HG02970 (cell line): ENCODE data around the gene RILPL2.
A peak's percentile ranks its signal among the peaks of the same experiment; 100 is the strongest.
"Not testable (repeated sequence)": the region's sequence is repeated elsewhere in the genome, so short reads cannot be mapped to it uniquely, and the experiment has no call there.

Source experiments
- ATAC-seq: cut with Tn5 transposase; IDR thresholded peaks from one replicate; pipeline ENCODE4 v1.9.1; 2021; ENCODE audit warnings: mild to moderate bottlenecking, moderate library complexity, moderate number of reproducible peaks; ENCODE audit not compliant: unreplicated experiment, low FRiP score

RILPL2 gene, protein sequence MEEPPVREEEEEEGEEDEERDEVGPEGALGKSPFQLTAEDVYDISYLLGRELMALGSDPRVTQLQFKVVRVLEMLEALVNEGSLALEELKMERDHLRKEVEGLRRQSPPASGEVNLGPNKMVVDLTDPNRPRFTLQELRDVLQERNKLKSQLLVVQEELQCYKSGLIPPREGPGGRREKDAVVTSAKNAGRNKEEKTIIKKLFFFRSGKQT

DNA sequence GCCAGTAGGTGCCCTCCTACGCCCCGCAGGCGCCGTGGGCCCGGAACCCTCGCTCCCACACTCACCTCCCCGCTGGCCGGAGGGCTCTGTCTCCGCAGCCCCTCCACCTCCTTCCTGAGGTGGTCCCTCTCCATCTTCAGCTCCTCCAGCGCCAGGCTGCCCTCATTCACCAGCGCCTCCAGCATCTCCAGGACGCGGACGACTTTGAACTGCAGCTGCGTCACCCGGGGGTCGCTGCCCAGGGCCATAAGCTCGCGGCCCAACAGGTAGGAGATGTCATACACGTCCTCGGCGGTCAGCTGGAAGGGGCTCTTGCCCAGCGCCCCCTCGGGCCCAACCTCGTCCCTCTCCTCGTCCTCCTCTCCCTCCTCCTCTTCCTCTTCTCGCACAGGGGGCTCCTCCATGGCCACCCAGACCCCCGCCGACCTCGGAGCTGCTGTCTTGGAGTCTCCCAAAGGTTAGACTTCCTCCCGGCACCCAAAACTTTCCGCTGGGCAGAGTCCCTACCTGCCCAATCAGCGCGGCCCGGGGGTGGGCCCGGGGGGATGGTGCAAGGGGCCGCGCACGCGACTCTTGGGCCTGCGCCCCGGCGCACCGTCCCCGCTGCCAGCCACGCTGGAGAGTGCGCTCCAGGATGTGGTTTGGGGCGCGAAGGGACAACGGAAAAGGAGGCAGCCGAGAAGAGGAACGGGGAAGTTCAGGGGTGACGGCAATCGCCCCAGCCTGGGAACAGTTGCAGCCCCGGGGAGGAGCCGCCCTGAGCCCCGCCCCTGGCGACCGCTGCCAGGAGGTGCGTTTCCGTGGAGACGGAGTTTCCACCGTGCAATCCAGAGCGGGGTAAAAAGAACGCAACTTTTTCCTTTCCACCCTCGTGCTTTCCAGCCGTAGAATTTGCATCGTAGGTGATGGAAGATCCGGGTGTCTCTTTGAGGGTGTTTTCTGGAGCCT, at the start of gene RILPL2:
Gene RILPL2 (minus strand): TSS at position 668 of the 948 bp plus-strand sequence. CDS start 264 bp downstream, at position 404.
- ATAC-seq: peak; percentile 60

DNA sequence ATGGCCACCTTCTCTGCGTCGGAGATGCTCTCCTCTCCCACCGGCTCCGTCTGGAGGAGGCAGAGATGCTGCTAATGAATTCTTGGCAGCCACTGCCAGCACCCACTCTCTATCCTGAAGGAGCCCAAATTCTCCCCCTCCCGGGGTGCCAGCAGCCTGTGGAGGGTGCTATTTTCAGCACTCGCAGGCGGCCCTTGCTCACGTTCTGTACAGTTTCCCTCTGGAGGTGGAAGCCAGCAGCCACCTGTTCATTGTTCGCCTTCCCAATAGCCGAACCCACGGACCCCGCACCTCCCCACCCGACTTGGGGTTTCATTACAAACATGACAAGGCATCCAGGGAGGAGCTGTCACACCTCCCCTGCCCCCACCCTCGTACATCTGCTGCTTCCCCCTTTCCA, 49.3 kb upstream of the RILPL2 start:
- no peak for ATAC-seq

DNA sequence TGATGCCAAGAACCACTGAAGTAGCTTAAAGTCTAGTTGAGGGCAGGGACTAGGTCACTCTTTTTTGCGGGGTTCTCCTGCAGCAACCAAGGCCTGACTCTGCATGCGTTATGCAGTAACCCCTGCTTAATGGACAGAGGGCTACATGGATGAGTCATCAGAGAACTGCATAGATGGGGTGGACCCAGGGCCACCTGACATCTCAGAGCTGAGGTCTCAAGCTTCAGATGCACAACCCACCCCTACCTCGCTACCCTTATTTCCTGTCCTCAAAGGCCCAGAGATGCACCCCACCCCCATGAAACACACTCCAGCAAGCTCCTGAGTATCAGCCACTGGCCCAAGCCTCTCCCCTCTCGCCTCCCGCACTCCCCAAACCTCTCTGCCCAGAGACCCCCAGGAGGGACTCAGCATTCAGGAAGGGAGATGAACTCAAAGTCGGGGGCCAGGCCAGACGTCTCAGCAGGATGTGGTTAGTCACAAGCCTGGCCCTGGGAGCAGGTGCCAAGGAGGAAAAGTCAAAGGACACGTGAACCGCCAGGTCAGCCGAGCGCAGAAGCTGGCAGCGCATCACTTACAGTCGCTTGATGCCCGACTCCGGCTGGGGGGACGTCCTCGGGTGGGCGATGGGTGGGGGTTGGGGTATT, 47.2 kb upstream of the RILPL2 start:
- ATAC-seq: no peak

DNA sequence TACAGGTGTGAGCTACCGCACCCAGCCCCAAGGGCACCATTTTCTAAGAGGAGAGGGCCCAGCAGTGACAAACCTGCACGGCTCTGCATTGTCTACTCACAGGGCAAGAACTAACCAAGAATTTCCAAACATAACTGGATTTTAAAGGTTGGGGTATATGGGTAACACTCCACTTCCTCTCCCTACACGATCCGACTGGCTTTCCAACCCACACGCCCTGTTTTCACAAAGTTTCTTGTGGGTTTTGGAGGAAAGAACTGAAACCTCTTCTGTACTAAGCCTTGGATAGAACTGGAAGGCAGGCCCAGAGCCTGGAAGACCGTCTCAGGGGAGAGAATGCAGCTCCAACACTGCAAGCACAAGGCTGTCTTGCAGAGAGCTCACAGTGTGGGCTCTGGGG, 46.4 kb upstream of the RILPL2 start:
- ATAC-seq: no peak

DNA sequence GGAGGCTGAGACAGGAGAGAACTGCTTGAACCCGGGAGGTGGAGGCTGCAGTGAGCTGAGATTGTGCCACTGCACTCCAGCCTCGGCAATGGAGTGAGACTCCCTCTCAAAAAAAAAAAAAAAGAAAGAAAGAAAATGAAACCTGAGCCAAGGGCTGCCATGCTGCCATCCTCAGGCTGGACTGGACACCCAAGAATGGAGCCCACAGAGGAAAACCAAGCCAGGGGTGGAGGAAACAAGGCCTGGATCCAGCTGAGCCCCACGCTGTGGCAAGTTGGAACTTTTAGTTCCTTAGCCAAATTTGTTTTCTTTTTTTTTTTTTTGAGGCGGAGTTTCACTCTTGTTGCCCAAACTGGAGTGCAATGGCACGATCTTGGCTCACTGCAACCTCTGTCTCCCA, 44.8 kb upstream of the RILPL2 start:
- not testable (repeated sequence) for ATAC-seq

DNA sequence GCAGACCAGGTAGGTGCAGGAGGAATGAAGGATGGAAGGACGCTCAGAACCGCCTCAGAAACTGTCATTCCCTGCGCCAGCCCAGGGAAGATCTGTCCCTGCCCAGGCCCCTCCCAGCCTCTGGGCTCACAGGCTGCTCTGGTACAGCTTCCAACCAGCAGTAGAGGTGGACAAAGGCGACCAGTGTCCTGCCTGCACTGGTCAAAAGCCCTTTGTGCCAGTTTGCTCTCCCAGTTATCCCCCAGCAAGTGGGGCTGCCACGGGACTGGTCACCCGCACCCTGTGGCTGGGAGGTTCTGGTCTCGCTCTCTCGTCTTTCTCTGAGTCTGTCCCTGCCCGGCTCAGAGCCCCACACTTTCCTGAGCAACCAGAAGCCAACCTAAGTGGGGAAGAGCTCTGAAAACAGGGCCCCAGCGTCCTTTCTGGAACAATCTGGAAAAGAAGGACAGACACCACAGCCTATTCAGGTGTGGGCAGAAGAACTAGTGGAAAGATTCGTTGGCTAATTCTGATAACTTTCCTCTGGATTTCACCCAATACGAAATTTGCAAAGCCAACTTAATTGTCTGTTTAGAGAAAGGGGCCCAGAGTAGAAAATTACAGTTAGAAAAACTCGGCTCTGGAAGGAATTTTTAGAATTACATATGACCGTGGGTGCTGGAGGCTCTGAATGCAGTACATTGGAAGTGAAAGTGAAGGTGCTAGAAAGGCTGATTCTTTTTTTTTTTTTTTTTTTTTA, 43.1 kb upstream of the RILPL2 start:
- ATAC-seq: no peak

DNA sequence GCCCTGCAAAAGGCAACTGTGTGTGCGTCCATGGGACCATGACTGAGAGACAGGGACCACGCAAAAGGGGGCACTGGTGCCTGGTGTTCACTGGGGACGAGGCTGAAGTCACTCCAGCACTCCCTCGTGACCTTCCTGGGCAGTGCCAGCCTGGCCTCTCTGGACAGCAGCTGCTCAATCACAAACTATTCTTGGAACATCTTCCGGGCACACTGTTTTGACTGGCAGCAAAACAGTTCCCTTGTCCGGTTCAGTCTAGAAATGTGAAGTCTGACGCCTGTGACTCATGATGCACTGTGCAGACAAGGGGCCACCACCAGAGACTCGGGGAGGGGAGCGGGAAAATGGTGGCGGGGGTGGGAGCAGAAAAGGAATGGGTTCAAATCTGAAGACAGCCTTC, 42.3 kb upstream of the RILPL2 start:
- ATAC-seq: no peak

DNA sequence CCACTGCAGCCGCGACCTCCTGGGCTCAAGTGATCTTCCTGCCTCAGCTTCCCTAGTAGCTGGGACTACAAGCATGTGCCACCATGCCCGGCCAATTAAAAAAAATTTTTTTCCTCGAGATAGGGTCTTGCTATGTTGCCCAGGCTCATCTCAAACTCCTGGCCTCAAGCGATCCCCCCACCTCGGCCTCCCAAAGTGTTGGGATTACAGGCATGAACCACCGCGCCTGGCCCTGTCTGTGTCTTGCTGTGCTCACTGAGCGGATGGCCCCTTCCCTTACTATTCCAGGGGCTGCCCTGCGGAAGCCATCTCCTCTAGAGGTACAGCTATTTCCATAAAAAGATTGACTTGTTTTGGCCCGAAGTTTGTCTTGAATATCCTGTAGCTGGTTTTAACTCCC, 41.6 kb upstream of the RILPL2 start:
- ATAC-seq: no peak

DNA sequence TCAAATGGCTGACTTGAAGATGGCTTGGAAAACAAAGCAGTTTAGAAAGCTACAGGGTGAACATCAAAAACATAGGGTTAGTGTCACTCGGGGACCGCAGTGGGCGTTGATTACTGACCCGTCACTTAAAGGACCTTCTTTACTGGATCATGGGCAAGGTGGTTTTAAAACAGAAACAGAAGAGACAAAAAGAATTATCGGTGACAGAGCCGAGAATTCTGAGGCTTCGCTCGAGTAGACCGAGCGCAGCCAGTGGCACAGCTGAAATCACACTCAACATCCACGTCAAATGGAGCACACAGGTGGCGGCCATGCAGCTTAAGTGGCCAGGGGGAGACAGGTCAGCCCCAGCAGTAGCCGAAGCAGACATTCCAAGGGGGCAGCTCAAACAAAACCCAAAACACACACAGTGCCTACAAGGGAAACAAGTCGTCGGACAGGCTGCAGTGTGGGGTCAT, 38.8 kb upstream of the RILPL2 start:
- no peak for ATAC-seq

DNA sequence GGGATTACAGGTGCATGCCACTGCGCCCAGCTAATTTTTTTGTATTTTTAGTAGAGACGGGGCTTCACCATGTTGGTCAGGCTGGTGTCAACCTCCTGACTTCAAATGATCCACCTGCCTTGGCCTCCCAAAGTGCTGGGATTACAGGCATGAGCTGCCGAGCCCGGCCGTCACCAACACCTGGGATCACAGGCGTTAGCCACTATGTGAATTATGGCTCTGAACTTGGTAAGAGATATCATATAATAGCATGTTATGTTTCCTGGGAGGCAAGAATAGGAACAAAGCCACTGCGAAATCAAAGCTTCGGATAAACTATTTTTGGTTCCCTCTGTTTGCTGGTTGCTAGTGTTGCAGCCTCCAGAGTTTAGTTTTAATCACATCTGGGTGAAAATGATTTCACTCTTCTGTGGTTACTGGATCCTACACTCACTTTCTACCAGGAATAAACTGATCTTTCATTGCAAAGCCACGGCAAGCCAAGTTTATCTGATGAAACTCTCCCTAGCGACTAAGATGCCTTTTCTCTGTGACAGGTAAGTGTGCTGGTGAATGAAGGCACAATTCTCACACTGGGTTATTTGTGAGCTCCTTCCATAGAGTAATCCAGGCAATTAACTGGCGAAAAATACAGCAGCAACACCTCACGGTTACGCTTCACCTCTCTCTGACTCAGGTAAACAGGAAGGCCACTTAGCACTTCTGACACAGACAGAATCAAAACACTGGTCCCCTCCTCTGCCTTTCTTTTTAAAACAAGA, 38.2 kb upstream of the RILPL2 start:
- ATAC-seq: no peak

DNA sequence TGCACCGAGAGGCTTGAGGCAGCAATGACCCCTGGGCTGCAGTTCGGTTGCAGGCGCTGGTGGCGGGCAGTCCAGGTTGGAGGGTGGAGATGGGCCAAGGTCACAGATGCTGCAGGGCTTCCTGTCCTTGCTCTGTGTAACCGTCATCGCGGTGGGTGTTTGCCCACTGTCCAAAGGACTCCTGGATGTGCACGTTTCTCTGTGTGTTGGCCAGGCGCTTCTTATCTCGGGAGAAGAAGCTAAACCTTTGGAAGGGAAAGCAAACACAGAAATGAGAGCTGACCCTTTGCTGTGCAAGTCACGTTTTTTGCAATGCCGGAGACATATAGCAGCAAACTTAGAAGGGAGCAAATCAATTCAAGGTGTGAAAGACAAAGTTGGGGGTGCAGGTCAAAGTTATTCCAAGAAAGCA, 36.0 kb upstream of the RILPL2 start:
- ATAC-seq: no peak

DNA sequence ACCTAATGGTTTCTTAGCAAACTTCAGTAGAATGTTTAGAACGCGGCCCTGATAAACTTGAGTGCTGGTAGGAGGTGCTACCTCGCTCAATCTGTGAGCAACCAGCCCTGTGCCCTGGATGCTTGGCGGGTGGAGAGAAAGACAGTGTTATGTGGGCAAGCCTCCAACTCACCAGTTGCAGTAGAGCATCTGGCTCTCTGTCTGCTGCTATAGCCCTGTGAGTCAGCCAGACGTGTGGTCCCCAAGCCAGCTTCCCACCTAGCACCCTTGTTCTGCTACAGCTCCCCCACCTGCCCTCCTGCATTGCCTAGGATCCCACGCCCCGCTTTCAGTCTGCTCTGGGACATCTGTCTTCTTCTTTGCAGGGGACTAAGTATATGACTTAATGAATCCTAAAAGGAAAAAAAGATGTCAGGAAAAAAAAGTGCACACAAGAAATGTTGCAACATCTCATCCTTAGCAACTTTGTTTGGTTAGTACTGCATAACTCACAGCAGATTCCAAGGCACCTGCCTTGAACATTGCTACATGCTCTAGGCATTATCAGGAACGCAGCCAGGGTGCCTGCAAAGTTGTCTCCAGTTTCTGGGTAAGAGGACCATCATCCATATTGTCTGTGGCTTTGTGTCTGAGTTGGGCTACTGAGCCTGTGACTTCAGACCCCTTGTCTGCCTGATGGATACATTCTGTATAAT, 35.0 kb upstream of the RILPL2 start:
- ATAC-seq: no peak

DNA sequence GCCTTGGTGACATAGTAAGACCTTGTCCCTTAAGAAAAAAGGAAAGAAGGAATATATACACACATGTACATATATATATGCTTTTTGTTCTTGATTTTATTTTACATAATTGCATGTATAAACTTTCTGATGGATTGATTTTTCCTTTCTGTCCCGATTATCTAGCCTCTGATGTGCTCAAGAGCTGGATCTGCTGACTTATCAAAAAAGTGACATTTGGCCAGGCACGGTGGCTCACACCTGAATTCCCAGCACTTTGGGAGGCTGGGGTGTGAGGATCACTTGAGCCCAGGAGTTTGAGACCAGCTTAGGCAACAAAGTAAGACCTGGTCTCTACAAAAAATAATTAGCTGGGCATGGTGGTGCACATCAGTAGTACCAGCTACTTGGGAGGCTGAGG, 33.5 kb upstream of the RILPL2 start:
- no peak for ATAC-seq

DNA sequence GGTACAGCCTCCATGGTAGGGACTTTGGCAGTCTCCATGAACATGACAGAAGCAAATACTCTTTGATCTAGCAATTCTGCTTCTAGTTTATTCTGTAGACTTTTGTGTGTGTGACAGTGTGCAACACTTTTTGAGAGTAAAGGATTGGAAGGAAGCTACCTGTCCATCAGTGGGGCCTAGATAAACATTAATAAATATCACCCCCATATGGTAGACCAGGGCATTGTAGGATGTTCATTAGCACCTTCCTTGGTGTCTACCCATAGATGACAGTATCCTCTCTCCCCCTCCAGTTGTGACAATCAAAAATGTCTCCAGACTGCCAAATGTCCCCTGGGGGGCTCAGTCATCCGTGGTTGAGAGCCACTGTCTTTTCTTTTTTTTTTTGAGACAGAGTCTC, 32.3 kb upstream of the RILPL2 start:
- ATAC-seq: no peak

DNA sequence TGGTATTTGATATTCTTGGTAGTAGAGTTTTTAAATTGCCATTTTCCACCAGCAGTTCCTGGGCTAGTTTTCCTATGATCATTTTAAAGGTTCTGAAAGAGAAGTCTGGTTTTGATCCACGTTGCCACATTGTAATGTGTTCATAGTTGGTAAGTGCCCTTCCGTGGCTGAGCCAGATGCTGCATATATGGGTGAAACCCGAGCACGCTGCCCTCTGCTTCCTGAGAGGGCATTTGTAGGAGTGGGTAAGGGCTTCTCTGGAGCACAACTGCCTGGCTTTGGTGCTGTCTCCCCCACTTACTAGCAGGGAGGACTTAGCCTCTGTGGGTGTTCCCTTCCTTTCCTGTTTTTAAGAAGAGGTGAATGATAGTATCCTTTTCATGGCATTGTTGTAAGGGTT, 28.6 kb upstream of the RILPL2 start:
- no peak for ATAC-seq

DNA sequence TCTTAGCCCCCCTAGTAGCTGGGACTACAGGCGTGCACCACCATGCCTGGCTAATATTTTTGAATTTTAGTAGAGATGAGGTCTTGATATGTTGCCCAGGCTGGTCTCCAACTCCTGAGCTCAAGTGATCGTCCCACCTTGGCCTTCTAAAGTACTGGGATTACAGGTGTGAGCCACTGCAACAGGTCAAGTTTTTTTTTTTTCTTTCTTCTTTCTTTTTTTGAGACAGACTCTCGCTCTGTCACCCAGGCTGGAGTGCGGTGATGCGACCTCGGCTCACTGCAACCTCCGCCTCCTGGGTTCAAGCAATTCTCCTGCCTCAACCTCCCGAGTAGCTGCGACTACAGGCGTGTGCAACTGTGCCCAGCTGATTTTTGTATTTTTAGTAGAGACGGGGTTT, 26.7 kb upstream of the RILPL2 start:
- ATAC-seq: not testable (repeated sequence)

DNA sequence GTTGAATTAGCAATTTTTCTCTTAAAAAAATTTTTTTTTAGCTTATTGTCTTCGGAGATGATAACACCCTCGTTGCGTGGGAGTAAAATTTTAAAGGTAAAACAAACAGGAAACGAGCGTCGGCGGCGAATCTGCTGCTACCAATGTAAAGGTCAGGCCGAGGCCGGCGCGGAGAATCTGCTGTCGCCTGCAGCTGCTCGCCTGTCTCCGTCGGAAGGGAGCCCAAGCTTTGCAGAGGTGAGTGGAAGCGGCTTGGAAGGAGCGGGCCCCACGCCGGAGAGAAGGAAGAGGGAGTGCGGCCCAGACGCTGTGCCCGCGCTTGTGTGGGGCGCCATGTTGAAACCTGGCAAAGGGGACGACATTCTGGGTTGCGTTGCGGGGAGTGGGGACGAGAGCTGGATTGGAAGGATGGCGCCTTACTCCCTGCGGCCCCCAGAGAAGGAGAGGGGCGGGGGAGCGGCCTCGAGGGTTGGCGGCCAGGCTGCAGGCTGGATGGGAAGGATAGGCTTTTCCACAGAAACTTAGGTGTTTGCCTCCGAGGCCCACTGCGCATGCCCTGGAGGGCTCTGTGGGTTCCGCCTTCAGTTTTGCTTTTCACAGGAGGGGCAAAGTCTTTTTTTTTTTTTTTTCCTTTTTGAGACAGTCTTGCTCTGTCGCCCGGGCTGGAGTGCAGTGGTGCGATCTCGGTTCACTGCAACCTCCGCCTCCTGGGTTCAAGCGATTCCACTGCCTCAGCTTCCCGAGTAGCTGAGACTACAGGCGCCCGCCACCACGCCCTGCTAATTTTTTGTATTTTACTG, 21.7 kb upstream of the RILPL2 start, which contains the start of gene SNRNP35:
Gene SNRNP35 (plus strand): TSS at position 160 of the 800 bp plus-strand sequence. CDS start 7,402 bp downstream, outside the sequence.
- peak; percentile 44 for ATAC-seq

DNA sequence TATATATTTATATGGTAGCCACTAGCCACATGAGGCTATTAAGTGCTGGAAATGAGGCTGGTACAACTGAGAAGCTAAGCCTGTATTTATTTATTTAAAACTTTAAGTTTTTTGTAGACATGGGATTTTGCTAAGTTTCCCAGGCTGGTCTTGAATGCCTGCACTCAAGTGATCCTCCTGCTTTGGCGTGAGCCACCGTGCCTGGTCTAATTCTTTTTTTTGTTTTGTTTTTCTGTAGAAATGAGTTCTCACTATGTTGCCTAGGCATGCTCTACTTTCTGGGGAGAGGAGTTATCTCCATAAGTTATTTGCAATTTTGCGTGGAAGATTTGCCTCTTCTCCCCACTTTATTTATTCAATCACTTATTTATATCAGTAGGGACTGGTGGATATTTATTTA, 16.7 kb upstream of the RILPL2 start:
- no peak for ATAC-seq

DNA sequence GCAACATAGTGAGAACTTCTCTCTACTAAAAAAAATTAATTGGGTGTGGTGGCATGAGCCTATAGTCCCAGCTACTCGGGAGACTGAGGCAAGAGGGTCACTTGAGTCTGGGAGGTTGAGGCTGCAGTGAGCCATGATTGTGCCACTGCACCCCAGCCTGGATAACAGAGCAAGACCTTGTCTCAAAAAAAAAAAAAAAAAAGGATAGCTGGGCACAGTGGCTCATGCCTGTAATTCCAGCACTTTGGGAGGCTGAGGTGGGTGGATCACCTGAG, 15.7 kb upstream of the RILPL2 start:
- not testable (repeated sequence) for ATAC-seq
